Hematopoietic multipotent progenitor cell treated with erythropoietin and hydrocortisone succinate and interleukin-3 and kit ligand, for 15 days (in vitro differentiated cells): ENCODE data around the gene SORCS1.

ENCODE experiments used
- DNase-seq: peaks from one replicate; pipeline ENCODE4 v3.0.0-alpha.2; 2015; ENCODE audit warnings: low spot score

Gene SORCS1

DNA sequence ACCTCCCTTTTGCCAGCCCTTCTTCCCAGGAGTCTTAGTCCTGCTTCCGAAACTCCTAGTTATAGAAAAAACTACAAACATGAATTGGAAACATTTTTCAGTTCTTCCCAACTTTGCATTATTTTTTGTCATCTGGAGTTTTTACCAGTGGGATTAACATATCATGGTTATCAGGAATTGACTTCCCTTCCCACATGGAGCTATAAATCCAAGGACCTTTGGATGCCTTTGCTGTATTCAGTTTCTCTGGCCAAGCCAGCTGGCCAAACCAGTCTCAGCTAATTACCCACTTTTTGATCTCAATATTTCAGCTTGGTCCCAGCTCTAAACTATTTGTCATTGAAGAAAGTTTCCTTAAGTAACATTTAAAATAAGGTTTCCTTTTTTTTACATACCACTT is 570.6 kb downstream of the SORCS1 start:
- DNase-seq, result no peak

DNA sequence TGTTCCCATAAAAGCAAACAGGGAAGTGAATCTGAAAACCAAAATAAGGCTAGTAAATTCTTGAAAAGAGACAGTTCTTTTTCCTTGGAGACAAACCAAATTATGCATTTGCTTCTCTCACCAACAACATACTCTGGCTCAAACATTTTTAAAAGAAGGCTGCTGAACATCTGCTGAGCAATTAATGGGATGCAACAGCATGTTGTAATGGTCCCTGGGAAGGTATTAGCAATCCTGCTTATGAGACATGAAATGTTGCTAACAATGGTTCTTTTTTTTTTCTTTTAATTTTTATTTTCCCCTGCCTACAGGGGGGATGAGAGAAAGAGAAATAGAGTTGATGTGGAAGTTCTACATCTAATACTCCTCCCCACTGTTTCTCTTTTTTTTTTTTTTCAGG is 572.1 kb downstream of the SORCS1 start:
- DNase-seq, result no peak

DNA sequence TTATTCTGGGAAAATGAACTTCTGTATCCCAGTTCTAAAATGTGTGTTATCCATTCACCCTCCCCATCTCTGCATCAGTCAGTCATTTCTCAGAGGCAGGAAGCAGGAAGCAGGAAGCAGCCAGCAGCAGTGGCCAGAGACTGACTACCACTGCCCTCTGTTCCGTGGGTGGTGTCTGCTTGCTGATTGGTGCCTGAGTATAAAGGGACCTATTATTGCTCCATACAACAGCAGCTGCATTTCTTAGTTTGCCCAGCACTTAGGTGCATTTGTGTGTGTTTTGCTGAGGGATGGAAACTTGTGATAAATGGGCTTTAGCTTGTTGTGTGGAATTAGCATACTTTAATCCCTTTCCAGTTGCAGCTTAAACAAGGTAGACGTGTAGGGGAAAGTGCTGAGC is 582.2 kb downstream of the SORCS1 start:
- no peak for DNase-seq

DNA sequence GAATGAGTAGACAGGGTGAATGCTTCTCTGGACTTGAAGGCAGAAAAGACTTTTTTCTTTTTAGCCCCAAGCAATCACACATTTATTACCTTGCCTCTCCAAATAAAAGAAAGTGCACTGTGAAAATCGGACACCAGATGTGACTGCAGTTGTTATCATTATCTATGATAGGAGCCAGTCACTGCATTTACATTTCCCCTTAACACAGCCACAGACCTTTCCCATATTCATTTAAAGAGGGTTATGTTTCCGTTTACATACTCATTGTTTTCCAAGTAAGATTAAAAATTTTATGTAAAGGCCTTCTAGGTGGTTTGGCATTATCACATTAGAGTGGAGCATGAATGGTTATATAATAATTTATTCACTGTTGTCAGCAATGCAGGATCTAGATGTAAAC is 586.8 kb downstream of the SORCS1 start:
- no peak for DNase-seq

DNA sequence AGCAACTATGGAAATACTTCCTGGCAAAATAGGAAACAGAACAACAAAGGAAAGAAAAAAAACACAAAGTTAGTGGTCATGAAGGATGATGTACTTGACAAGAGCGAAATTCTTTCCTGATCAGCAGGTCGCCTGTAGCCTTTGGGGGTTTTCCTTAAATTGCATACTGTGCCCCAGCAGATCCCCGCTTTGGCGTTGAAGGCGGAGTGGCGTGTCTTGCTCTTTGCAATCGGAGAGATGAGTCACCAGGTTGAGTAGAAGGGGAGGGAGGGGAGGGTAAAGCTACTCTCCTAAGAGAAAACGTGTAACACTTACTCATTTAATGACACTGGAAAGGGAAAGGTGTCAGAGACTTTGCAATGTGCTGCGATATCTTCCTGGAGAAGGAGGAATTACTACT is 587.2 kb downstream of the SORCS1 start:
- DNase-seq, result no peak

DNA sequence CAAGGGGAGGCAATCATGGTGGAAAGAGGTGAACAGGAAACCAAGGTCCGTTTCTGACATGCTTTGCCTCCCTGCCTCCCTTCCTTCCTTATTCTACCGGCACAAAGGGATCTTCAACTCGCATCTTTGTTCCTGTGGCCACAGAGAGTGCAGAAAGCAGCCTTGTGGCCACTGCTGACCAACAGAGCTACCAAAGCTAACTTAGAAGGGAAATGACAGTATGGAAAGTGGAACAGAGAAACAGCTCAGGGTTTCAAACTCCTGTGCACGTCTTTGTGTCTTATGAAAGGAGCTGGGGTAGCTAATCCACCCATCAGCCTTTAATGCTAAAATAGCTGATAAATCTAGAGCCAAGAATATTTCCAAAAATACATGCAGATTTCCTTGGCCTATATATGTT is 588.0 kb downstream of the SORCS1 start:
- DNase-seq, result no peak

DNA sequence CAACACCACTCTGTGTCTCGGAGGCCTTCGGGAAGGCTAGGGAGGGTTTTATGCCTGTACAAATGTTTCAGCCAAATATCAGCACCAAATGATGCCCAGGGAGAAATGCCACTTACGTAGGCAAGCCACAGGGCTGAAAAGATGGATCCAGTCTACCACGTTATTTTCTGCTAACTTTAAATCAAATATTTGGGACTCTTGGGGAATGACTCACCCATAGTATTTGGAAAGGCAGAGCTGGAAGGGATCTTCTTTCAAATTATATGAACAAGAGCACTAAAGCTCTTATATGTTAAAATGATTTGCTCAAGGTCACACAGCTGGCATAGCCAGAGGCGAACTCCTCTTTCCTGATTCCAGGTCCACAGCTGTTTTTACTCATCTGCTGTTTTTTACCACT is 591.4 kb downstream of the SORCS1 start:
- DNase-seq, result no peak

DNA sequence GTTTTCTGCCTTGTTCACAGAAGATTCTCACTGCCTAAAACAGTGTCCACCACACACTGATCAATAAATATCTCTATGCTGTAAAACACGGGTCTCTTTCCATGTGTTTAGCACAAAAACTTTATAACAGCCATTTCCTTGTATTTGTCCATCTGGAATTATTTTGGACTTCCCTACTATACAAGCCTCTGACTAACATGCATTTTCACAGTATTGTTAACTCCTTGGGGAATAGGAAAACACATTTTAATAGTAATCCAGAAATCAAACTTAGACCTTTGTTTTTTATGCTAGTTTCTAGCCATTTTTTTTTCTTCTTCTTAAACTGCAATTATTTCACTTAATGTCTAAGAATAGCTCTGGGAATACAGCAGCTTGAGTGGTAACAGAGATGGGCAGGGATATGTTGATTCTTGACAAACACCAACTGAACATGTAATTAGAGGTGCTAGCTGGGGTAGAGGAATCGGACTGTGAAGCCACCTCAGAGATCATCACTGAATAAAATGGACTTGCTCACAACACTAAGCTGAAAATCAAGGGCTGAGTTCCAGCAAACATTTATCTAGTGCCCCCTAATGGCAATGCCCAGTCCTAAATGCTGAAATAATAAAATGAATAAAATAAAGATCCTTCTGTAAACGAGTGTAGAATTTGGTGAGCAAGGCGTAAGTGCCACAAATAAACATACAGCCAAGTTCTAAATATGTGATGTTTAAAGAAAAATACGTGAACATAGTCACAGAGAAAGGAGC is 593.1 kb downstream of the SORCS1 start:
- no peak for DNase-seq

DNA sequence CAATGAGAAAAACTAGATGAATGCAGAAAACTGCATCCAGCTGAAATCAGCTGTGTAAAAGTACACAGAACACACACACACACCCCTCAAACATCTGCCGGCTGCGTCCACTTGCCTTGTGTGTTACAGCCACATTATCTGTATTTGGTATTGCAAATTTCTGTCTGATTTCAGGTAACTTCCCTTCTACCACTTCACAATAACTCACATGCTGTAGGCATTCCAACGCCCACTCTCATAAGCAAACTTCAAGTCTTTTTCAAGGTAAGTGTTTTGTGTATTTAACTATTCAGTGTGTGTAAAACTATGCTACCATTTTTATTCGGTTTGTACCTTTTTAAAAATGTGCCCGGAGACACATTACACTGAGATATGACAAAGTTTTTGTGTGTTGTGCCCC is 594.2 kb downstream of the SORCS1 start:
- DNase-seq, result no peak

DNA sequence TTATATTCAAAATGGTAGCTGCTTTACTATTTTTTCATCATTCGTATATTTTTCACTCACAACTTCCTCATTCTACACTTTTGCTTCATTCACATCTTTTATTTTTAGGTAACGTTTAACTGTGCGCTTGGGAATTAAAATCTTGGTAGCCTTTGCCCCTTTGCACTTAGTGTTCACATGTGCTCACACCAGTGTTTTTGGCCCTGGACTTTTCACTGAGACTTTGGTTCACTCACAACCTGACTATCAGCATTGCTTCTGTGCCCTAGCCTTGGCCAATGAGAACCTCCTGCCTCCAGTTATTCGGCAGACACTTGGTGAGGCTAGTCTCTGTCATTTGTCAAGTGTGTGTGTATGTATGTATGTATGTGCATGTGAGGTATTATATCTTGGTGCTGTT is 596.9 kb downstream of the SORCS1 start:
- DNase-seq, result no peak

DNA sequence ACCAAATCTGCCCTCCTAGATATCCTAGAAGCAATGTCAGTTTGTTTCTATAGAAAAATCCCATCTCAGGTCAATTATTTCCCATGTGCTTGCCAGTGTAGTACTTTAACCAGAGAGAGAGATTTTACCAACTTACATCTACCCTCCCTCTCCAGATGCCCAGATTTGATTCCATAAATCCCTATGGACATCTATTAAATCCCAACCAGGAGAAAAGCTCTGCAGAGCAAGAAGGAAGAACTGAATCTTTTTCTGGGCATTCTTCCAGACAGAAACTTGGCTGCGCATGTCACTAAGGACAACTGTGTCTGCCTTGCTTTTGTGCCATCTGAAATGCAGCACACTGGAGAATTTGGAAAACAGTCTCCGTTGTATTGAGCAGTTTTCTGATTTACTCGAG is 597.6 kb downstream of the SORCS1 start:
- DNase-seq, result no peak

DNA sequence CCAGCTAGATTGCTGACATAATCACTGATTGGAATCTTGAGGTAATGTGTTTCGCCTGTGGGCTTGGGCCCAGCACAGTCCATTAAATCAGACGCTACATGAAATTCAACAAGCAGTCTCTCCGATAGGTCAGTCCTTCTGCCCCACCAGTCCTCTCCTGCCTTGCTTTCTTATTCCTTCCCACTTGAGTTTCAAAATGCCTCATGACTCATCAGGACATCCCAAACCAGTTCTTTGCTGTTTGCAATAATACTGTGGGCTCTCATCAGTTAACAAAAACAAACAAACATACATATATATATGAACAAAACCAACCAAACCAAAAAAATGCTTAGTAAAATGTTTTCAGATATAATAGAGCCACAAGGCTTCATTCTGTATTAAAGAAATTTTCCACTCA is 599.0 kb downstream of the SORCS1 start:
- DNase-seq, result no peak

DNA sequence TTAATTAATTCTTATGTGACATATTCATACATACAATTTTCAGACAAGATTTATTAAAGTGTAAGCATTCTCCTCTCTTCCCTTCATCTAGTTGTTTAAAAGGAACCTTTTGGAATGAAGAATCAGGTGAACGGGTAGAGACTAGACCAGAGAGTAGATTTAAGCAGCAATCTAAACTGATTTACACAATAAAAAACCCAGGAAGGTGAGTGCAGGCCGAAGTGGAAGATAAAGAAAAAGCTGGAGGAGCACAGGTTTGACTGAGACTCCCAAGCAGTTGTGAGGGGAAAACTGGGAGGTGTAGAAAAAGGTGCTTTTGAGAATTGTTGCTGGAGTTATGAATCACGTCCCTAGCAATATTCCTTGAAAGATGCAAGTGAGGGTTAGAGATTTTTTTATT is 601.1 kb downstream of the SORCS1 start:
- DNase-seq, result no peak

DNA sequence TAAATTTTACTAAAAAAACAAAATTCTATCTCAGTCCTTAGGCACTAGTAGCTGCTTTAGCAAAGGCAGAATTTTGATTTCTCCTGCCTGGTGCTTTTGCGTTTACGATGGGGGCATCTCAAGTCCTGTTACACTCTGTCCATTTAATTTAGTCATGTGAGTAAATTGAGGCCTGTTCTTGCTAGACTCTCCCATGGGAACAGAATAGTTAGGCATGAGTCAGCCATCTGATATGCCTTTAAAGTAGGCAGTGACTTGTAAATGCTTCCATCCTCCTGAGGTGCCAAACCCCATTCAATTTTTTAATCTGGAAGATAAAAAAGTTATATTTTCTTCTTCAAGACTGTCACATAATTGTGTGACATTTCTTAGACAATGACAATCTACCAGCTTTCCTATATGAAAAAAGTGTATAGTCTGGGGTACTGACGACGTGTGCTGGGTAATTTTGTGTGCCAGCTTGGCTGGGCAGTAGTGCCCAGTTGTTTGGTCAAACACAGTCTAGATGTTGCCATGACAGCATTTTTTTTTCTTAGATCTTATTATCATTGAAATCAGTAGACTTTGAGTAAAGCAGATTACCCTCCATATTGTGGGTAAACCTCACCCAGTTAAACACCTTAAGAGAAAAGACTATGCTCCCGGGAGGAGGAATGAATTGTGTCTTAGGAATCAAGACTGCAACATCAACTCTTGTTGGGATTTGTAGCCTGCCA is 603.4 kb downstream of the SORCS1 start:
- DNase-seq, result no peak

DNA sequence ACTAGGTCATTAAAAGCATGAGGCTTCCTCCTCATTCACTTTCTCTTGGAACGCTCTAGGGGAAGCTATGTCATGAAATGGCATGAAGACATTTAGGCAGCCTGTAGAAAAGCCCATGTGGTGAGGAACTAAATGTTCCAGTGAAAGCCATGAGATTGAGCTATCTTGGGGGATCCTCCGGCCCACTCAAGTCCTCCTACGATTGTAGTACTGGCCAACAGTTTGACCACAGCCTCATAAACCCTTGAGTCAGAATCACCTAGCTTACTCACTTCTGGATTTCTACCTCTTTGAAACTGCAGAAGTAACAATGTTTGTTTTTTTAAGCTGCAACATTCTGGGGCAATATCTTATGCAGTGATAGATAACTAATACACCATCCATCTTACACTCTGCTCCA is 605.1 kb downstream of the SORCS1 start:
- no peak for DNase-seq

DNA sequence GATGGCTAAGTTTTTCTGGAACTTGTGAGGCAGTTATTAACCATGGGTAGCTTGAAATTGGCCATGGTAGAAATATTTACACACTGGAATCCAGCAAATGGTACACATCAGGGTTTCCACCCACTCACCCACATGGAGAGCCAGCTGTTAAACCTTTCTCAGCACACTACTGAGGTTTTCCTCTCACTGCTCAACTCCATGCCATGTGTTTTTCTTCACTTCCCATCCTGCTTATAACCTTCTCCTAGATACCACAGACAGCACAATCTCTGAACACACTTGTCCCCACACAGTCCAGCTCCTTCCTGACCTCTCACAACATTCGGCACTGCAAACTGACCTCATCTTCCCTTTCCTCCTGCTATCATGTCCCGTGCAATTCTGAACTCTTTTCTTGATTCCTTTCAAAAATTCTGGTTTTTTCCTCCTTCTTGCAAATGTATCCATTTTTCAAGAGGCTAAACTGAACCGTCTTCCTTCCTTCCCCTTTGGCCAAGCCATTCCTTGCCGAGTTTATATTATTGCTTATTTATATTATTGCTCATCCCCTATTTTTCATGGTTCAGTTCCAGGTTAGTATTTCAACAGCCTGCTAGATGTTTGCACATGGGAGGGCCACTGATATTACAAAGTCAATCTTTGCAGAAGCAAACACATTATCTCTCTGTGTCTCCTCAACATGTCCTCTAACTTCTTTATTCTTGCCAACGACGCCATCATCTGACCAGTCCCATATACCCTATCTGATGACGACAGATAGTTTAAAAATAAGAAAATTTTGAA is 606.4 kb downstream of the SORCS1 start:
- no peak for DNase-seq

DNA sequence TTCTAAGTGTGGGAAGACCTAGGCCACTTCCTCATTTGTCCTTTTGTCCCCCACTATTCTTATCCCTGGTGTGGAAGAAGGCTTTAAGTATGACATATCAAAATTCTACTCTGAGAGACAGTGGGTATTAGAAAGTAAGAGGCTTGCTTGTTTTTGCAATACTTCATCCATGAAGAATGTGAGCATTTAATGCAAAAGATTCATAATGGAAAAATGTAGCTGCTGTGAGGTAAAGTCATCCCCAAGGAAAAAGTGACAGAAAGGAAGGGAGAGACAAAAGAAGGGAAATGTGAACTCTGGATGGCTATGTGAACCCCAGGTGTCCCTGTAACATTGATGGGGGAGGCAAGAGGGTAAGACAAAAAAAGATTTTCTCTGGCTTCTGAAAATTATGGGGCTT is 607.5 kb downstream of the SORCS1 start:
- no peak for DNase-seq

DNA sequence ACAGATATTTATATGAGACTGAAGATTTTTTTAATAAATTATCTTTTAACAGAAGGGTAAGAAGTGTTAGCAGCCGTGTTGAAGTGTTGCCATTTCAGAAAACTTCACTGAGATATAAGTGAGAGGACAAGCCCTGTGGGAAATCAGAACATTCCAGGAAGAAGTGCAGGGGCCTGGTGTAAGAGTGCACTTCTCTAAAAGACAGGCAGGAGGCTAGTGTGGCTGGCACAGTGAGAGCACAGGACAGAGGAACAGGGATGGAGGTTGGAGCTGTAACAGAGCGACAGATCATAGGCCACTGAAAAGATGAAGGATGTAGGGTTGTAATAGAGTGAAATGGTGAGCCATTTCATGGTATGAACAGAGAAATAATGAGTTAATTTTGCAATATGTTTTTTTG is 608.9 kb downstream of the SORCS1 start:
- no peak for DNase-seq

DNA sequence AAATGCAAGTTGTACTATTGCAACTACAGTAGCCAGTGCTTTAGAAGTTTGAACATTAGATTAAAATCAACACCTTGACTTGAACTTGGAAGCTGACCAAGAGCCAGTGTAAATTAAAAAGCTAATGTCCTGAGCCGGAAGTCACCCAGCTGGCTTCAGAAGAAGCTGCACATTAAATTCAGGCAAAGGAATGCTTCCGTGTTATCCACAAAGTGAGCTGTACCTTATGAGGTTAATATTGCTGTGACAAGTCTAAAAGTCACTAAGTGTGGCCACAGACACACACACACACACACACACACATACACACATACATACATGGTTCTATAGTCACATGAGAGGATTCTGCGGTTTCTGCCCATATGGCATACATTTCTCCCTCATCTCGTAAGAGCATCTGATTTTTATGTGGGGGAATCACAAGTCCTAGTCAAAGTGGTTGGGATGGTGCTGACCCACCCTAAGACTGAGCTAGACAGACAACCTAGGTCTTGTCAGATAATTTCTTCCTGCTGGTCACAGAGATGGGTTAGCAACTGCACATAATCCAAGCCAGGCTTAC is 612.9 kb downstream of the SORCS1 start:
- DNase-seq, result no peak

DNA sequence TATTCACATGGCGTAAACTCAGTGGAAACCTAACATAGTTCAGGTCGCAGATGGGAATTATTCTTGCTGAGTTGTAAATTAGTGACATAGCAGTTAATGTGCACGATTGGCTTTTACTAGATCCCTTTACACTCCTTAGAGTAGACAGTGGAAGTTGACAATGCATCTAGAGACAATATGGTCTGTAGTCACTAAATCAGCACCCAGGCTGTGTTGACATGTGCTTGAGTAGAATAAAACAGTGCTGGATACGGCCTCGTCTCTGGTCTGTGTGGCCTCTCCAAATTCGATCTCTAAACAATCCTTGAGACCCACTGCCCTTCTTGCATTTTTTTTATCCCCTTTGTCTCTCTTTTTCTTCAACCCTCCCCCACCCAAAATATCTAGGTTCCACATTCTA is 615.7 kb downstream of the SORCS1 start:
- DNase-seq, result no peak

DNA sequence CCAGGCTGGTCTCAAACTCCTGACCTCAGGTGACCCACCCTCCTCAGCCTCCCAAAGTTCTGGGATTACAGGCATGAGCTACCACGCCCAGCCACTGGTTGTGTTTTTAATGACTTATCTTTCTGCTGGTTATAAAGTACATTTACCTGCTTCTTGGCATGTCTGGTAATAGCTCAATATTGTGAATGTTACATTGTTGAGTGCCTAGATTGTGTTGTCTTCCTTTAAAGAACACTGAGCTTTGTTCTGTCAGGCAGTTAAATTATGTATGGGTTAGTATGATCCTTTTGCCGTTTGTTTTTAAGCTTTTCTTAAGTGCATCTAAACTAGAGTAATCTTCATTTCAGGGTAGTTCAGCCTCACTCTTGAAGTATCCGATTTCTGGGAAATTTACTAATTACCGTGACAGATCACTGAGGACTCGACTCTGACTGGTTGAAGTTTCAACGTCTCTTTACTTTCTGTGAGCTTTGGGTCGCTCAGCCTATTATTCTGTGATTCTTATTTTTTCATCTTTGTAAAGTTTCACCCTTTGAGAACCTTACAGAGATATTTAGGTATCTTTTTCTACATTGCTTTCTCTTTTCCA is 617.4 kb downstream of the SORCS1 start:
- DNase-seq, result no peak

DNA sequence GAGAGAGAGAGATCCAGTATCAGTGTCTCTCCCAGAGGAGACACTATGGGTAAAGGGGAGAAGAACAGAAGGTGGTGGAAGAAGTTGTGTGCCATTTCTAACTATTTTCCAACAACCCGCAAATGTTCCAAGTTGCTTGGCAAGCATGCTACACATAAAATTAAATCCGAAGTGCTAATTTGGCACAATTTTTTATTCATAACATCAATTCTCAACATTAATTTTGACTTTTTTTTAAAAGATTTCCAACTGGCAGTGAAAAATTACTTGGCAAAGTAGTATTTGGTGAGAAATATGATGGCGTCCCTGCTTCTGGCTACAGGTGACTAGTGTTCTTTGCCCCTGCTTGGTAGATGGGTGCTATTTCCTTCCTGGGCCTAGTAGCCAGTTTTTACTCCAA is 622.0 kb downstream of the SORCS1 start:
- DNase-seq, result no peak
